Measurements from ENCODE around the gene TCF21.

The TCF21 gene

GRCh38 chr6:133889557-133890403 is 867 bp downstream of the TCF21 start:
- DNase-seq (ENCODE audit: low read depth), result no peak

GRCh38 chr6:133890711-133891148 is 1.8 kb downstream of the TCF21 start:
- DNase-seq (ENCODE audit: low read depth), result no peak

- no peak for DNase-seq (ENCODE audit: low read depth)
Measured at GRCh38 chr6:133891149-133891926, 2.4 kb downstream of the TCF21 start.

GRCh38 chr6:133891927-133892812 is 3.3 kb downstream of the TCF21 start:
- no peak for DNase-seq (ENCODE audit: low read depth)

- DNase-seq (ENCODE audit: low read depth), result no peak
Measured at GRCh38 chr6:133892813-133893691, 4.1 kb downstream of the TCF21 start.

GRCh38 chr6:133893946-133894345 is 5.0 kb downstream of the TCF21 start:
- no peak for DNase-seq (ENCODE audit: low read depth)

GRCh38 chr6:133894369-133894768 is 5.5 kb downstream of the TCF21 start:
- DNase-seq (ENCODE audit: low read depth), result no peak

- DNase-seq (ENCODE audit: low read depth), result no peak
Measured at GRCh38 chr6:133894795-133895358, 6.0 kb downstream of the TCF21 start.

GRCh38 chr6:133895573-133896343 is 6.8 kb downstream of the TCF21 start:
- no peak for DNase-seq (ENCODE audit: low read depth)

- DNase-seq (ENCODE audit: low read depth), result no peak
Measured at GRCh38 chr6:133896344-133896721, 7.4 kb downstream of the TCF21 start.

- DNase-seq (ENCODE audit: low read depth), result no peak
Measured at GRCh38 chr6:133898263-133898662, 9.3 kb downstream of the TCF21 start.

- DNase-seq (ENCODE audit: low read depth), result no peak
Measured at GRCh38 chr6:133899556-133899955, 10.6 kb downstream of the TCF21 start.

GRCh38 chr6:133903855-133904254 is 14.9 kb downstream of the TCF21 start:
- no peak for DNase-seq (ENCODE audit: low read depth)

- no peak for DNase-seq (ENCODE audit: low read depth)
Measured at GRCh38 chr6:133906050-133906449, 17.1 kb downstream of the TCF21 start.

- DNase-seq (ENCODE audit: low read depth), result peak; percentile 66
Measured at GRCh38 chr6:133916650-133917151, 27.8 kb downstream of the TCF21 start.

GRCh38 chr6:133917781-133918180 is 28.9 kb downstream of the TCF21 start:
- no peak for DNase-seq (ENCODE audit: low read depth)

GRCh38 chr6:133918208-133918930 is 29.5 kb downstream of the TCF21 start:
- DNase-seq (ENCODE audit: low read depth), result no peak

GRCh38 chr6:133919362-133919761 is 30.4 kb downstream of the TCF21 start:
- no peak for DNase-seq (ENCODE audit: low read depth)

GRCh38 chr6:133921249-133921859 is 32.4 kb downstream of the TCF21 start:
- DNase-seq (ENCODE audit: low read depth), result peak; percentile 54
